Ascending aorta (tissue), 2 donors: ENCODE measurements around the gene CAPS. TPM values are rescaled to one million over a fixed set of nuclear protein-coding genes. Genes with fewer than 3 reads are reported as not detected.

Experiments used
- DNase-seq, 2 donors: peaks; one replicate each; pipeline ENCODE4 v3.0.0-alpha.2; 2019; ENCODE audit warnings: low spot score in 2 of 2
- H3K27ac ChIP-seq, 2 donors: fragments of 200-600 bp; sonication (generic); one replicate each; pipeline ENCODE4 v1.5.1; 2016 to 2017; ENCODE audit warnings: mild to moderate bottlenecking in 1 of 2
- H3K27me3 ChIP-seq: fragments of 200-600 bp; sonication (generic); one replicate; pipeline ENCODE4 v1.5.1; 2017
- H3K36me3 ChIP-seq, 2 donors: fragments of 200-600 bp; sonication (generic); one replicate each; pipeline ENCODE4 v1.5.1; 2016
- H3K4me1 ChIP-seq, 2 donors: fragments of 200-600 bp; sonication (generic); one replicate each; pipeline ENCODE4 v1.5.1; 2016 to 2017; ENCODE audit warnings: mild to moderate bottlenecking in 1 of 2
- H3K4me3 ChIP-seq, 2 donors: fragments of 200-600 bp; sonication (generic); one replicate each; pipeline ENCODE4 v1.5.1; 2016 to 2017; ENCODE audit warnings: mild to moderate bottlenecking in 1 of 2
- H3K9me3 ChIP-seq, 2 donors: fragments of 200-600 bp; sonication (generic); one replicate each; pipeline ENCODE4 v1.5.1; 2016
- CTCF ChIP-seq, 3 experiments: fragments of 200-600 bp in 2 of 3; fragments of 450-650 bp in 1 of 3; sonication (generic) in 2 of 3; IDR thresholded peaks; one replicate each; pipeline ENCODE4 v1.5.1; 2016 to 2019; ENCODE audit warnings: antibody characterized with exemption in 3 of 3, mild to moderate bottlenecking in 1 of 3, moderate library complexity in 1 of 3
- intact Hi-C: fragments of 100-400 bp; cut with DNase I; formaldehyde crosslinking; loops from one replicate; pipeline ENCODE4 v1.15.1; 2023
- total RNA-seq: library from RNA; depleted of rRNA; stranded (reverse); fragments of >200 nt; gene quantifications from one replicate; pipeline ENCODE4 v1.1.0, GENCODE V29; 2016

The CAPS gene
- total RNA-seq, 1 donor from 2014 or later = 8.1 TPM

- DNase-seq = no peak
- no peak for TF ChIP-seq CTCF (IDR thresholded peaks at IDR 0.05)
- Histone ChIP-seq H3K27me3 (no peaks in the 10 kb centered on the region), H3K9me3 (no peaks in the 10 kb centered on the region), H3K27ac (no peak overlapping the region), H3K4me1 (peaks cover 1 to 13% of the 10 kb centered on the region in 2 donors), H3K36me3 (peaks cover 16 to 20% of the 10 kb centered on the region in 2 donors), H3K4me3 (no peak overlapping the region)
- intact Hi-C loops = no loop called here
These were observed 3.5 kb upstream of the CAPS start for GRCh38 chr19:5910638-5910907.

- Histone ChIP-seq H3K27me3 (no peaks in the 10 kb centered on the region), H3K9me3 (no peaks in the 10 kb centered on the region), H3K4me3 (no peak overlapping the region), H3K27ac (no peak overlapping the region), H3K36me3 (peaks cover 21 to 28% of the 10 kb centered on the region in 2 donors), H3K4me1 (peaks cover 0 to 5% of the 10 kb centered on the region in 2 donors)
- DNase-seq = no peak
- intact Hi-C loops = no loop called here
- TF ChIP-seq CTCF (IDR thresholded peaks at IDR 0.05) = no peak
These were observed 2.7 kb upstream of the CAPS start for GRCh38 chr19:5911366-5911765.

GRCh38 chr19:5914358-5914774 lies 312 bp downstream of the CAPS start:
- H3K4me3 ChIP-seq = no peak overlapping the region
- peaks cover 48 to 51% of the 10 kb centered on the region in 2 donors for H3K36me3 ChIP-seq
- H3K27me3 ChIP-seq = no peaks in the 10 kb centered on the region
- intact Hi-C loops = no loop called here
- DNase-seq = no peak
- no peaks in the 10 kb centered on the region for H3K9me3 ChIP-seq
- peak overlapping the region in 1 of 2 donors; percentile 39 for H3K27ac ChIP-seq
- TF ChIP-seq CTCF (IDR thresholded peaks at IDR 0.05) = no peak
- H3K4me1 ChIP-seq = peaks cover 0 to 4% of the 10 kb centered on the region in 2 donors

- intact Hi-C loops = no loop called here
- H3K27ac ChIP-seq = no peak overlapping the region
- H3K4me1 ChIP-seq = peaks cover 0 to 4% of the 10 kb centered on the region in 2 donors
- H3K36me3 ChIP-seq = peaks cover 48 to 59% of the 10 kb centered on the region in 2 donors
- H3K27me3 ChIP-seq = no peaks in the 10 kb centered on the region
- no peak for TF ChIP-seq CTCF (IDR thresholded peaks at IDR 0.05)
- DNase-seq = no peak
- no peaks in the 10 kb centered on the region for H3K9me3 ChIP-seq
- H3K4me3 ChIP-seq = no peak overlapping the region
These were observed 1.1 kb downstream of the CAPS start for GRCh38 chr19:5914946-5915781.

- peaks cover 49 to 65% of the 10 kb centered on the region in 2 donors for H3K36me3 ChIP-seq
- TF ChIP-seq CTCF (IDR thresholded peaks at IDR 0.05) = no peak
- DNase-seq = no peak
- H3K27ac ChIP-seq = no peak overlapping the region
- H3K4me1 ChIP-seq = peaks cover 0 to 4% of the 10 kb centered on the region in 2 donors
- no peak overlapping the region for H3K4me3 ChIP-seq
- H3K9me3 ChIP-seq = no peaks in the 10 kb centered on the region
- no peaks in the 10 kb centered on the region for H3K27me3 ChIP-seq
- intact Hi-C loops = no loop called here
These were observed 1.7 kb downstream of the CAPS start for GRCh38 chr19:5915782-5916165.
